K562 (cell line): ENCODE results near the gene NIPBL. TPM values are rescaled to one million over a fixed set of nuclear protein-coding genes. Genes with fewer than 3 reads are reported as not detected.
A peak's percentile ranks its signal among the peaks of the same experiment; 100 is the strongest.

ENCODE experiments used
- ATAC-seq: fragments of 200-7000 bp; cut with Tn5 transposase; 3 replicates; pipeline ENCODE4 v1.9.1; 2020; ENCODE audit warnings: moderate library complexity
- BruUV-seq: library from RNA; stranded (reverse); fragments of 400-500 nt; replicated peaks from 2 replicates; lab custom pipeline; 2021; lab: Mats Ljungman, UMichigan
- CTCF ChIA-PET: fragments of 300-600 bp; formaldehyde crosslinking; extraction: SDS; loops from one replicate; lab custom pipeline; 2021; ENCODE audit warnings: low intra/inter-chr PET ratio; lab: Yijun Ruan, JAX
- POLR2A ChIA-PET: fragments of 300-600, 350-650 bp; sonication (Branson Sonifier 250); formaldehyde crosslinking; extraction: SDS; loops from one replicate; lab custom pipeline; 2021; ENCODE audit warnings: antibody characterized with exemption, inconsistent platforms; lab: Yijun Ruan, JAX
- DNase-seq, 4 experiments: peaks; one replicate each; pipeline versions ENCODE4 v3.0.0 to v3.0.0-alpha.2; 2011 to 2018; ENCODE audit warnings: low spot score in 3 of 4, mixed read lengths in 3 of 4; ENCODE audit errors: extremely low read depth in 1 of 4
- FAIRE-seq: peaks from 2 replicates; lab custom pipeline; 2011; peaks lifted over from hg19 to GRCh38; lab: Jason Lieb, UNC
- H2AFZ ChIP-seq: 2 replicates; pipeline ENCODE4 v1.6.0; 2011; ENCODE audit warnings: low read depth, low read length, control low read depth, inconsistent platforms
- H3K27ac ChIP-seq: fragments of 200-600 bp; 3 replicates; pipeline ENCODE4 v1.8.0; 2011; ENCODE audit warnings: low read depth, mild to moderate bottlenecking, control low read depth, inconsistent platforms, low read length, moderate library complexity, mixed read lengths; ENCODE audit errors: extremely low read depth
- H3K27me3 ChIP-seq, 2 experiments: fragments of 300-600 bp in 1 of 2; 2 replicates in 1 of 2; 3 replicates in 1 of 2; pipeline versions ENCODE4 v1.6.0 to v1.8.0; 2011; ENCODE audit warnings: inconsistent platforms in 2 of 2, low read length in 2 of 2, mild to moderate bottlenecking in 1 of 2, mixed read lengths in 1 of 2, moderate library complexity in 1 of 2; ENCODE audit not compliant: control insufficient read depth in 2 of 2, insufficient read depth in 2 of 2
- H3K36me3 ChIP-seq: fragments of 300-600 bp; 3 replicates; pipeline ENCODE4 v1.8.0; 2011; ENCODE audit warnings: mild to moderate bottlenecking, low read length, inconsistent platforms; ENCODE audit not compliant: control insufficient read depth, insufficient read depth
- H3K4me1 ChIP-seq, 2 experiments: fragments of 200-600 bp in 1 of 2; replicated peaks in 1 of 2; 2 replicates in 1 of 2; 3 replicates in 1 of 2; pipeline versions ENCODE4 v1.5.1 to v1.8.0; 2011; ENCODE audit warnings: inconsistent platforms in 2 of 2, low read length in 2 of 2, mild to moderate bottlenecking in 1 of 2, mixed read lengths in 1 of 2, moderate library complexity in 1 of 2; ENCODE audit not compliant: control insufficient read depth in 2 of 2, insufficient read depth in 2 of 2
- H3K4me2 ChIP-seq: 2 replicates; pipeline ENCODE4 v1.6.1; 2011; ENCODE audit warnings: low read length, control low read depth, inconsistent platforms, mixed read lengths; ENCODE audit not compliant: insufficient read depth
- H3K4me3 ChIP-seq: fragments of 200-600 bp; sonication (generic), shearing (Covaris generic); 2 replicates; pipeline ENCODE4 v1.5.1; 2016; ENCODE audit warnings: control low read depth, inconsistent platforms
- H3K79me2 ChIP-seq: fragments of 200-600 bp; 3 replicates; pipeline ENCODE4 v1.8.0; 2011; ENCODE audit warnings: low read length, inconsistent platforms; ENCODE audit not compliant: control insufficient read depth, insufficient read depth
- H3K9ac ChIP-seq, 2 experiments: 2 replicates each; pipeline versions ENCODE4 v1.6.0 to v1.6.1; 2011; ENCODE audit warnings: low read depth in 2 of 2, low read length in 2 of 2, control low read depth in 1 of 2, inconsistent platforms in 1 of 2, mild to moderate bottlenecking in 1 of 2, mixed read lengths in 1 of 2; ENCODE audit not compliant: insufficient read depth in 1 of 2
- H3K9me1 ChIP-seq: one replicate; pipeline ENCODE4 v1.6.0; 2011; ENCODE audit warnings: inconsistent platforms, mild to moderate bottlenecking, low read length, moderate library complexity; ENCODE audit not compliant: control insufficient read depth, insufficient read depth
- H3K9me3 ChIP-seq: replicated peaks from 2 replicates; pipeline ENCODE4 v1.5.1; 2011; ENCODE audit warnings: low read depth, low read length, inconsistent platforms; ENCODE audit not compliant: control insufficient read depth, insufficient read depth
- H4K20me1 ChIP-seq: replicated peaks from 2 replicates; pipeline ENCODE4 v1.6.1; 2011; ENCODE audit warnings: low read length, inconsistent platforms, mixed read lengths; ENCODE audit not compliant: control insufficient read depth, insufficient read depth
- KDM2B ChIP-seq: fragments of 250-450 bp; sonication (Bioruptor Pico); IDR thresholded peaks from 2 replicates; pipeline ENCODE4 v1.8.0; 2021; ENCODE audit warnings: mild to moderate bottlenecking, moderate library complexity
- SRF ChIP-seq, 2 experiments: fragments of 250-450, 450-650 bp in 1 of 2; sonication (Bioruptor Pico) in 1 of 2; sonication (generic) in 1 of 2; formaldehyde crosslinking; IDR thresholded peaks; 2 replicates each; pipeline versions ENCODE4 v1.5.0 to v1.5.1; 2020 to 2022; ENCODE audit warnings: mild to moderate bottlenecking in 1 of 2, missing genetic modification reagents in 1 of 2
- ZNF311 ChIP-seq: fragments of 250-450 bp; sonication (Bioruptor Pico); IDR thresholded peaks from 2 replicates; pipeline ENCODE4 v1.4.0; 2020; ENCODE audit warnings: mild to moderate bottlenecking, moderate library complexity
- ZSCAN29 ChIP-seq: fragments of 450-650 bp; IDR thresholded peaks from 2 replicates; pipeline ENCODE4 v1.6.1; 2017
- WGBS: fragments of 100-300 bp; shearing (Covaris generic); methylation state at CpG from one replicate; pipeline ENCODE4 v1.1.6; 2016; ENCODE audit warnings: low coverage, mixed read lengths; ENCODE audit not compliant: insufficient coverage; ENCODE audit errors: missing lambda C conversion rate; 5-methylcytosine and 5-hydroxymethylcytosine counted together
- in situ Hi-C: fragments of 300-500 bp; cut with MboI; formaldehyde crosslinking; loops from 4 replicates; pipeline ENCODE4 v1.15.0; 2018; ENCODE audit warnings: inconsistent platforms, mixed read lengths
- intact Hi-C: fragments of 100-400 bp; cut with micrococcal nuclease; formaldehyde crosslinking; loops from 2 replicates; pipeline ENCODE4 v1.14.2; 2022
- polyA plus RNA-seq, 8 experiments: library from polyadenylated mRNA; depleted of rRNA in 4 of 8; stranded (reverse) in 5 of 8; unstranded in 3 of 8; fragments of >200 nt; fragmentation: Nextera tagmentation in 2 of 8; fragmentation: Illumina TruSeq in 1 of 8; extraction: Ambion mirVana in 2 of 8; extraction: Trizol in 1 of 8; gene quantifications; 2 replicates each; pipeline versions ENCODE4 v1.2.1 to v1.2.3, GENCODE V29; 2011 to 2014; ENCODE audit warnings: inconsistent platforms in 1 of 8, missing spikeins in 1 of 8
- total RNA-seq, 7 experiments: library from RNA; depleted of rRNA in 6 of 7; stranded (reverse); fragments of >200 nt in 6 of 7; fragmentation: Illumina TruSeq in 2 of 7; extraction: Trizol in 2 of 7; gene quantifications; 2 replicates each; pipeline versions ENCODE4 v1.2.1 to v1.2.3, GENCODE V29; 2011 to 2021; ENCODE audit warnings: low replicate concordance in 1 of 7
- TF ChIP-seq, protein P1 (sequence below): sonication (generic); formaldehyde crosslinking; IDR thresholded peaks from 2 replicates; pipeline ENCODE4 v1.8.1; 2023; ENCODE audit warnings: mild to moderate bottlenecking, missing genetic modification reagents

The NIPBL gene
- total and polyA plus RNA-seq, 9 of the 15 experiments (the other 6 are each of a cell fraction or from before 2014, with no cell fraction given) = 12.9 to 56.7 (median 38.9) TPM

DNA sequence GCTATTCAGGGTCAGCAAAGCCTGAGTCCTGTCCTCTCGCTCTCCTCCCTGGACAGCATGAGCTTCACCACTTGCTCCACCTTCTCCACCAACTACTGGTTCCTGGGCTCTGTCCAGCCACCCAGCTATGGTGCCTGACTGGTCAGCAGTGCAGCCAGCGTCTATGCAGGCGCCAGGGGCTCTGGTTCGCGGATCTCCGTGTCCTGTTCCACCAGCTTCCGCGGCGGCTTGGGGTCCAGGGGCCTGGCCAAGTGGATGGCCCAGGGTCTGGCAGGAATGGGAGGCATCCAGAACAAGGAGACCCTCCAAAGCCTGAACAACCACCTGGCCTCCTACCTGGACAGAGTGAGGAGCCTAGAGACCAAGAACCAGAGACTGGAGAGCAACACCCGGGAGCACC lies 8.6 kb downstream of the NIPBL start:
- peaks cover 10% of the 10 kb centered on the region; the same call in 2 of the 3 replicates for H3K36me3 ChIP-seq
- ATAC-seq = no peak
- peaks cover 6% of the 10 kb centered on the region; the same call in 1 of the 2 replicates for H4K20me1 ChIP-seq
- 95% methylated on average over 10 of the region's 10 CpGs for WGBS
- in situ Hi-C loops = no loop called here
- ChIA-PET POLR2A (interaction anchor here (1.6 to 4.3 kb wide), 3 partner anchors 9 to 15 kb away, joined by 6 to 31 read pairs (median 10); partner anchors contain the start of gene NIPBL), CTCF (no interaction called here)
- no peak for FAIRE-seq
- H3K9me3 ChIP-seq = no peaks in the 10 kb centered on the region
- H3K9me1 ChIP-seq = no peaks in the 10 kb centered on the region
- no peaks in the 10 kb centered on the region for H3K27me3 ChIP-seq
- no peak overlapping the region for H3K27ac ChIP-seq
- TF ChIP-seq ZSCAN29 (0 out of 2 replicates have a peak, but pooled peaks have one; percentile 54), ZNF311 (CRISPR knock-in tag) (no peak), SRF (CRISPR knock-in tag; IDR thresholded peaks at IDR 0.05) (peak in 1 of 2 experiments; percentile 44; a peak in 1 of 4 replicates), KDM2B (CRISPR knock-in tag) (no peak)
- TF ChIP-seq, protein P1, sequence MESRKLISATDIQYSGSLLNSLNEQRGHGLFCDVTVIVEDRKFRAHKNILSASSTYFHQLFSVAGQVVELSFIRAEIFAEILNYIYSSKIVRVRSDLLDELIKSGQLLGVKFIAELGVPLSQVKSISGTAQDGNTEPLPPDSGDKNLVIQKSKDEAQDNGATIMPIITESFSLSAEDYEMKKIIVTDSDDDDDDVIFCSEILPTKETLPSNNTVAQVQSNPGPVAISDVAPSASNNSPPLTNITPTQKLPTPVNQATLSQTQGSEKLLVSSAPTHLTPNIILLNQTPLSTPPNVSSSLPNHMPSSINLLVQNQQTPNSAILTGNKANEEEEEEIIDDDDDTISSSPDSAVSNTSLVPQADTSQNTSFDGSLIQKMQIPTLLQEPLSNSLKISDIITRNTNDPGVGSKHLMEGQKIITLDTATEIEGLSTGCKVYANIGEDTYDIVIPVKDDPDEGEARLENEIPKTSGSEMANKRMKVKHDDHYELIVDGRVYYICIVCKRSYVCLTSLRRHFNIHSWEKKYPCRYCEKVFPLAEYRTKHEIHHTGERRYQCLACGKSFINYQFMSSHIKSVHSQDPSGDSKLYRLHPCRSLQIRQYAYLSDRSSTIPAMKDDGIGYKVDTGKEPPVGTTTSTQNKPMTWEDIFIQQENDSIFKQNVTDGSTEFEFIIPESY (CRISPR knock-in tag) = peak; percentile 51; the same call in 1 of the 2 replicates
- H3K4me2 ChIP-seq = no peak overlapping the region
- peaks cover 100% of the 10 kb centered on the region for H3K79me2 ChIP-seq
- intact Hi-C loops = no loop called here
- peaks cover 8 to 27% of the 10 kb centered on the region in 2 experiments for H3K4me1 ChIP-seq
- H3K4me3 ChIP-seq = no peak overlapping the region
- no peak overlapping the region for H2AFZ ChIP-seq
- no peak overlapping the region for H3K9ac ChIP-seq
- DNase-seq = no peak
- no TSS peak for BruUV-seq
